A204.1 (cell line): Measurements from ENCODE around the gene SPTLC3.

Experiments
- FAIRE-seq: peaks from 2 replicates; lab custom pipeline; 2012; peaks lifted over from hg19 to GRCh38; lab: Jason Lieb, UNC

The SPTLC3 gene

DNA sequence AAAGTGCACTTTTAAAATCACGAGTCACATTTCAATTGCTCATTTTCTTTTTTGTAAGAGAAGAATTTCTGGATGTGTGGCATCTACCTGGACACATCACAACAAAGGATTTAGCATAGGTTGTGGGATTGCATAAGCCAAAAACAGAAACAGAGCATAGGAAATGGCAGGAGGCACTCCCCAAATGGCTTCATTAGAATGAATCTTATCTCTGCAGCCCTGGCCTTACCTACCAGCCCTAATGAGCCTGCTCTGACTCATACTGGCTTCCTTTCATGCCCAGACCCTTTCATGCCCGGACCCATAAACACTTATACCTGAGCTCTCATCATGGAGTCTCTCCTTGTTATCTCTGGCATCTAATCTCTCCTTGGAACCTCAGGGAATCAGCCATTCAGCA is 23.9 kb upstream of the SPTLC3 start:
- no peak for FAIRE-seq

DNA sequence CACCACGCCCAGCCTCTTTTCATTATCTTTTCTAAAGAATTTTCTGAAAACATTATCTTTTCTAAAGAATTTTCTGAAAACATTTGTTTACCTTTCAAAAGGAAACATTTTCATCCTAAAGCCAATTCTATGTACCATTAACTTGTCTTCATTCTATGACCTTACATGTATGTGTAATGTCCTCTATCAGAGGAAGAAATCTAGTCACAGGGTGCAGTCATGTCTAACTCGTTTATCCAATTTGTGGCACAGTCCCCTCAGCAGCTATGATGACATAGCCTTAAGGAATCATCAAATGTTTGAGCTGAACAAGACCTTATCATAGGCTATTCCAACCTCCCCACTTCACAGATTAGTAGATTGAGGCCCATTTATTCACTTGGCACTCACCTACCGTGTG is 21.5 kb upstream of the SPTLC3 start:
- FAIRE-seq = no peak

DNA sequence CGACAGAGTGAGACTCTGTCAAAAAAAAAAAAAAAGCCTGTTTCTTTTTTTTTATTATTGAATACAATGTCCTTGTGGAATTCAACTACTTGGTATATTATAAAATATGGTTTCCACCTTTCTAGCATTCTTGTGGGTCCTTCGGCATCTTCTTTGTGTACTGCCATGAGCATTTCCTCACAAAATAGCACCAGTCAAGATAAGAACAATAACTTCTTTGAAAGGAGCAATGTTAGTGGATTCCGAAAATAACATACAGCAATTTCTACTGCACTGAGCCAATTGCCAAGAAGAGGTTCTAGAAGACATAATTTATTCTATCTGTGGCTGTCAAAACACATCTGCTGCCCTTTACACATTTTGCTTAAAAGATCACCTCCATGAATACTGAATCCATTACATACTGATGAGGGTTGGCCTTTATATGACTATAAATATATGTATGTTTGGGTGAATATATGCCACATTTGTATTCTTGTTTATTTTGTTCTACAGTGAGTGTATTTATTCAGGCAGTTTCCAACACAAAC is 19.1 kb upstream of the SPTLC3 start:
- no peak for FAIRE-seq

DNA sequence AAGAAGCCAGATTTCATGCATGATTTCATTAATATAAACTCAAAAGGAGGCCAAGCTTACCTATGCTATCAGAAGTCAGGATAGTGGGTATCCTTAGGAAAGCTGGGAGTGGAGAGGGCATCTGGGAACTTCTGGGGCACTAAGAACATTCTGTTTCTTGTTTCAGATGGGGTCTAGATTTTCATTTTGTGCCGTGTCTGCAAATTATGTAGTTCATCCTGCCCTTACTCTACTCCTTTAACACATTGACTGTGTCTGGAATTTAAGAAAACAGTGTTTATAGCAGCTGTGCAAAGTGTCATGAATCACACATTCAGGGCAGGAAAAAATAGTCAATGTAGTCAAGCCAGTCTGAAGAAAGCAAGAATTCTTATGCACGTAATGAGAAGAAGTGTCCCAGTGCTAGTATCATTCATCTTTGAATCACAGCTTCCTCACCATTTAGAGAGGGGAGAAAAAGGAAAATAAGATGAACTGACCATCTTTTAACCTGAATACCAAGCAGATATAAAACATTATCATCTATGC is 11.6 kb upstream of the SPTLC3 start:
- FAIRE-seq = no peak

DNA sequence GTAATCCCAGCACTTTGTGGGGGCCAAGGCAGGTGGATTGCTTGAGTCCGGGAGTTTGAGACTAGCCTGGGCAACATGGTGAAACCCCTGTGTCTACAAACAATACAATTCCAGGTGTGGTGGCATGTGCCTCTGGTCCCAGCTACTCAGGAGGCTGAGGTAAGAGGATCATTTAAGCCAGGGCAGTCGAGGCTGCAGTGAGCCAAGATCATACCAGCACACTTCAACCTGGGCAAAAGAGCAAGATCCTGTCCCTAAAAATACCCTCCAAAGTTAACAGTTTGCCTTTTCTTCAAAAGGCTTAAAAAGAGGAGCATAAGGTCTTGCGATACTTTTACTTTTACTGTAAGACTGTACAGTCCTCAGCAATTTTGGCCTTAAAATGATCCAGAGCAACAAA is 10.7 kb upstream of the SPTLC3 start:
- FAIRE-seq = no peak

DNA sequence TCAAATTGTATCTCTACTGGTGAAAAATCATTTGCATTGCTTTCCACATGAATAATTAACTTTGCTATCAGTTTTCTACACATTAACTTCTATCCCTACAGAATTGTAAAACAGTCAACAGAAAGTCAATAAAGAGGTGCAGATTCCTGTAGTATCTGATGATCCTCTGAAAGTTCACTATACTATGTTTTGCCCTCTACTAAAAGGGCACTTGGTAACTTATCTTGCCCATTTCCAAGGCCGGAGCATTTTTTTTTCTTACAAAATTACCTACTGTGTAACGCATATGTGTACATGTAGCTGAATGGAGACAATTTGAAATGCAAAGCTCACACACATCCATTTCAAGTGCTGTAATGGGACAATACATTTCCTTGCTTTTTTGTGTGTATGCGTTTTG is 9.6 kb upstream of the SPTLC3 start:
- no peak for FAIRE-seq

DNA sequence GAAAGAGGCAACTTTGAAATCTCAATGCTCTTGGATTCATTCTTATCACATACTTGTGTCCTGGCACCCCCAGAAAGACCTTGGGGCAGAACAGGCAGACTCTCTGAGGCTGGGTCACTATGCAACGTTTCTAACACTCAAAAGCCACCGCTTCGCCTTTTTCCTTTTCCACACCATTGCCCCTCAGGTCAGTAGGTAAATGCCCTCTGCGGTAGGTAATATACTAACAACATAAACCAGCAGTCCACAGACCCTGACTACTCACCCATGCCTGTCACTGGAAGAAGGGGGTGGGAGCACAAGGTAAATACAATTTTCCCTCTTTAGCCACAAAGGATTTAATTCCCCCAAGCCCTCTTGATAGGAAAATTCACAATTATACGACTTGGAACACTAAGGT is 6.5 kb upstream of the SPTLC3 start:
- no peak for FAIRE-seq

DNA sequence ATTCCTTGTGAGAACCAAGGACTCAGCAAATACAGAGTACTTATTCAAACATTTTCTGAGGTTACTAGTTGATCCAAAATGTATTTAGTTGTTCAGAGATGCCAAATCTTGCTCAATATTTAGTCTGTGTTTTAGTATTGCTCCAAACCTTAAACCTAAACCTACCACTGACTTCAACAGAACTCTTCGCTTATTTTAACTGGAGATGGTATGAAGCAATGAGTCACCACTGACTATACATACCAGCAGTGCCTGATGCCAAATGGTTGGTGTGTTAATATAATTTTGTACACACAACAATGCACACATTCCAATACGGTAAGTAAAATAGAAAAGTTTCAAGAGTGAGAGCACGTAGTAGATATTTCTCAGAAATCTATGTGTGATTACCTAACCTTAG is 1.9 kb upstream of the SPTLC3 start:
- no peak for FAIRE-seq

DNA sequence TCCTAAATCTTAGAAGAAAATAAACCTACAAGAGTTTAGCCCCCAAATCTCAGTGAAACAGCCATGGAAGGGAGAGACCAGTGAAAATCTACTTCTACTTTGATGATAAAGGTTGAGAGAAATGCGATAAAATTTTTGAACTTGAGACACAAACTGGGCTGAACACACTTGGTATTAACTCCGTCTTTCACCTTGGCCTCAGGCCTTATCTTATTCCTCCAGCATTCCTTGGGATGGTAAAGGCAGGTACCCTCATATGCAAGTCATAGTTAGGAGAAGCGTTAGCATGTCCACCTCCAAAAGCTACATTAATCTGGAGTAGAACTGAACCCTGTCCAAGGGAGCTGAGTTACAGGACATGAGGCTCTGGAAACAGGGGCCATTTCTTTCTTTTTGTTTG is 1.2 kb upstream of the SPTLC3 start:
- FAIRE-seq = no peak

DNA sequence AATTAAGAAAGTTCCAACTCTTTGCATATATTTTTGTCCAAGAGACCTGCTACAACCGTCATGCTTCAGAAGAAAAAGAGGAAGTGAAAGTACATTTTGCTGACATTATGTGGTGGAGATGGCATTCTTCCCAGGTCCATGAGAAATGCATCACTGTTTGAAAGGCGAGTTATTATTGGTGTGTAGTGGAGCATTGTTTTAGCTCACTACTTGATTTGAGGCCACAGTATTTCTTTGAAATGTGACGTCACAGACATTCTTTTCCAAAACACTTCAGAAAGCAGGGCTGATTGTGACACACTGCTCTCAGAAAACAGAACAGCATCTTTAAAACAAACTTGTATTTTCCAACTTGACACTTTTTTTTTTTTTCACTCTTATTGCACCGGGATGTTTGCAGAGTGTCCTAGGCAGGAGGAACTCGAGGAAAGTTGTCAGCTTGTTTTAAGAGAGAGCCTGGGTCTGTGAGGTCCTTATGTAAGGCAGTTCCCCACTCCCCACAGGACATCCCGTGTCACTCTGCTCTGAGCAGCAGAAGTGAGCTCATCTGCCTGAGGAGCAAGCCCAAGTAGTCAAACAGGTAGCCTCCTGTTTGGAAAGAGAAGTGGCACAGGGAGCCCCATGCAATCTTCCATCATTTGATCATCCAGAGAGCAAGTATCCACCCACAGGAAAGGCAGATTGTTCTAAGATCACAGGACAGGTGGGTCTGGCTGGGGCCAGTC is 1.1 kb downstream of the SPTLC3 start:
- FAIRE-seq = no peak

DNA sequence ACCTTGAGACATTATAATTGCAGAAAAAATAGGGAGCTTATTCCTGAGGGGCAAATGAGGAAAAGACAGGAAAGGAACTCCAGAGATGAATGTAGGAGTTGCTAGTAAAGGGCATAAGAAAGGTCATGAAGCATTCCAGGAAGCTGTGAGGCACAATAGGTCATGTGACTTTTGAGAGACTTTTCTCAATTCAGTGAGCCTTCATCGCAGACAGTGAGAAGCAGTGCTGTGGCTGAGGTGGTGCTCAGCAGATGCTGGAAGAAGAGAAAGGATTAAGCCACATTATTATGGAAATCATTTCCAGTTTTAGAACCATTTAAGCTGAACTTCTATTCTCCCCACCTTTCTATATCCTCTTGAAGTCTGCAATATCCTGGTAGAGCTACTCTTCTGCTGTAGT is 4.1 kb downstream of the SPTLC3 start:
- FAIRE-seq = no peak

DNA sequence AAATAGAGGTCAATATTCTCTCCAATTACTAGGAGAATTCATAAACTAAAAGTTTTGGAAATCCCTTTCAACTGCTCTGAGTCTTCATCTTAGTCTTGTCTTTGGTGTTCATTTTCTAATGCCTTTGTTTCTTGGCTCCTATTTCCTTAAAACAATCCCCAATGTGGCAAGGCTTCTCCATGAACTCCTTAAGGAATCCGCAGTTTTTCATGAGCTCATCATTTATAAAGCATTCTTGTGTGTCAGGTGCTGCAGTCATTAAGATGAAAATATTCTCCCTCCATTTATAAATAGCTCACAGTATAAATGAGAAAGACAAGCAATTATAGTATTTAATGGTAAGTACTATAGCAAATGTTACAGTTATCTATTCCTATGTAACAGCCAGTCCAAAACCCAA is 4.6 kb downstream of the SPTLC3 start:
- FAIRE-seq = no peak

DNA sequence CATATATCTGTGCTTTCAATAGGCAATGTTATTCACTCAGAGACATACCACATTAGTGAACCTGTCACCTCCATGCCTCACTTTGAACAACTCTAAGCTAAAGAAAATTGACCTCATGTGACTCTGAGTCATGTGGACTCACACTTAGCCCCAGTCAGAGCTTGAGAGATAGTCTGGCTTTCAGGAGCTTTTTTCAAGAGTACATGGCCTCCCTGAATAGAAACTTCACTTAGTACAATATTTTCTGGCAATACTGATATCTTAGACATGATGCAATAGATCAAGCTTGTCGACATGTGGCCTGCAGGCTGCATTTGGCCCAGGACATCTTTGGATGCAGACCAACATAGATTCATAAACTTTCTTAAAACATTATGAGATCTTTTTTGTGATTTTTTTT is 8.5 kb downstream of the SPTLC3 start:
- no peak for FAIRE-seq

DNA sequence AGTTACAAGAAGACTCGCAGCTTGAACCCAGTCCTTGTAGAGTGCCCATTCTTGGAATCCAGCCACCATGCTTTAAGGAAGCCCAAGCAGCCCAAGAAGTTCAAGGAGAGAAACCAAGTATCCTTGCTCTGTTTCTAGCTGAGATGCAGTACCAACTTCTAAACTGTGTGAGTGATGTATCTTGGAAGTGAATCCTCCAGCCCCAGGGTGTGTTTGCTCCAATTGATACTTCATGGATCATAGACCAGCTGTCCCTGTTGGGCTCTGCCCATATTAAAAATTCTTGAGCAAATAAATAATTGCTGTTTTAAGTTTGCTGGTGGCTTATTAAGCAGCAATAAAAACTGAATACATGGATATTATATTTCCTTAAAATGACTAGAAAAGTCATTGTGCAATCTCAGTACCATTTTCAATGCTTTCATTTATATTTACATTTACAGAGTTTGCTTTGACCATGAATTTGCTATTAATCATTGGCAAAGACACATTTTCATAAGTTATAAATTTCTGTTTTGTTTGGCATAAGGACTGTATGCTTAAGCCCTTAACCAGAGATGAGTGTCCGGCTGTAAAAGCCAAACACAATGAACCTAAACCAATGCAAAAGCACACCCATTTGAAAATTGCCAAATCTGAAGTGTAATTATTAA is 9.2 kb downstream of the SPTLC3 start:
- no peak for FAIRE-seq

DNA sequence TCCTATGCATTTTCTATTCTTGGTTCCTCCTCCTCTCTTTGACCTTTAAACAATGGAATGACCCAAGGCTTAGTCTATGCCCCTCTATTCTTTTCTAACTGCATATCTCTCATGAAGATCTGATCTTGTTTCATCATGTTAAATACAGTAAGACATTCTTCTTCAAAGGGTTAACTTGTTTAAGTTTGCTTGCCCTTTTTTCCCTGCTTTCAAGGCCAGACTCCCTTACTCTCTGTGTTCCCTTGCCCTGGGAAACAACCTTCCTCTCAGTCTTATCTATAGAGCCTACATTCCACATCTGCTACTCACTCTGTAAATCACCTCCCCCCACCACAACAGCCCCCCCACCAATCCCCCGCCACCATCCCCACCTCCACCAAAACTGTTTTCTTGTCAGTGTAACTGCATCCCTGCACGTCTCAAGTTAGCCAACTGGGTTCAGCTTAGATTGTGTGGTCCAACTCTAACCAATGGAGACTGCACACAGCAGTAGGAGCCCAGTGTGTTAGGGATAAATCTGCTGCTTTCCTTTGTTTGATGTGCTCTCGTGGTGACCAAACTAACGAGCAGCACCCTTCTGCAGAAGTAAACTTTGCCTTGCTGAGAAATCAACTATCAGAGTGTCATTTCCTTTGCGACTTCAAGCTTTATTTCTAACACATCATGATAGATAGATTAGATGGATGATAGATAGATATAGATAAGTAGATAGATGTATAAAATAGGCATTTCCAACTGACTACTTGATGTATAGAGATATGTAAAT is 12.6 kb downstream of the SPTLC3 start:
- FAIRE-seq = no peak

DNA sequence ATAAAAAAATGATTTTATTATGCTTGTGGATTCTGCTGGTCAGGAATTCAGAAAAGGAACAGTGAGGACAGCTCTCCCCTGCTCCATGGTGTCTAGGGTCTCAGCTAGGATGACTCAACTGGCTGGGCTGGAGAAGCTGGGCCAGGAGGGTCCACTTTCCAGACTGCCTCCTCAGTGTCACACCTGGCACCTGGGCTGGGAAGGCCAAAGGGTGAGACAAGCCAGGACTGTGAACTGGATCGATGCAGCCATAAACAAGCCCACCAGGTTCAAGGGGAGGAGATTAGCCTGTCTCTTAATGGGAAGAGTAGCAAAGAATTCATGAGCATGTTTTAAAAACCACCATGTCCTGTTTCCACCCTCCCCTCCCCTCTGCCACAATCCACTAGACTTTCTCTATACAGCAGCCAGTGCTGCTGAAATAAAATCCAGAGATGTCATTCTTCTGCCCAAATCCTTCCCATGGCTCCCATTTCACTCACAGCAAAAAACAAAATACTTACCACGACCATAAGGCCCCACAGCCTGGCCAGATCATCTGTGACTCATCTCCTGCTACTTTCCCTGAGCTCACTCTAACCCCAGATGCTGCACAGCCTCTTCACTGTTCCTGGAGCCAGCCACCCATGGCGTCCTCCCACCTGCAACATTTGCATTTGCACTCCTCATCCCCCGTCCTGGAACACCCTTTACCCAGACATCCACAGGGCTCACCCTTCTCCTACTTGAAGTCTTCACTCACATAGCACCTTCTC is 13.8 kb downstream of the SPTLC3 start:
- FAIRE-seq = no peak

DNA sequence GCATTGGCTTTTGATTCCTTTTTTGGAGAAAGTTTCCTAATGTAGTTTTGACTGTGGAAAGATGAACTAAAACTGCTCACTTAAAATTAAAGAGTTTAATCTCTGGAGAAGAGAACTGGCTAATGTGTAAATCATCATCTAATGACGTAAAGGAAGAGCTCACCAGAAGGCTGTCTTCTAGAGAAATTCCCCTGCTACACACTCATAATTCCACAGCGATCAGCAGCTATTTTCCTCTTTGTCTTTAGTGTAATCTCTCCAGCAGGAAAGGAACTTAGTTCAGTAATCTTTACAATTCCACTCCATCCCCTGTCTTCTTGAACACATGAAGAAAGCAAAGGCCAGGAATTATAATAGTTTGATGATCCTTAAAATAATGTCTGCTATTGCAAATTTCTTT is 15.8 kb downstream of the SPTLC3 start:
- no peak for FAIRE-seq

DNA sequence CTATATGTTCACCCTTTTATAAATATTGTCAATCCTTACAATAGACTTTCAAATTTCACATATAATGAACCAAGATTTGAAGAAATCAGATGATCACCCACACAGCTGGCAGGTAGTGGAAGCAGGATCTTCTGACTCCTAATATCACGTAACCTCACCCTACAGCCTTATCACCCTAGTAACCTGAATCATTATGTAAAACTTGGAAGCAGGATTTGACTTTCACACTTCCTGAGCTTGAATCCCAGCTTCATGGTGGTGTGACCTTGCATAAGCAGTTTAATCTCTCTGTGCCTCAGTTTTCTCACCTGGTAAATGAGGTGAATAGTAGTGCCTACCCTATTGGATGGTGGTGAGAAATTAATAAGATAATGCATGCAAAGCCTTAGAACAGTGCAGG is 16.4 kb downstream of the SPTLC3 start:
- FAIRE-seq = no peak

DNA sequence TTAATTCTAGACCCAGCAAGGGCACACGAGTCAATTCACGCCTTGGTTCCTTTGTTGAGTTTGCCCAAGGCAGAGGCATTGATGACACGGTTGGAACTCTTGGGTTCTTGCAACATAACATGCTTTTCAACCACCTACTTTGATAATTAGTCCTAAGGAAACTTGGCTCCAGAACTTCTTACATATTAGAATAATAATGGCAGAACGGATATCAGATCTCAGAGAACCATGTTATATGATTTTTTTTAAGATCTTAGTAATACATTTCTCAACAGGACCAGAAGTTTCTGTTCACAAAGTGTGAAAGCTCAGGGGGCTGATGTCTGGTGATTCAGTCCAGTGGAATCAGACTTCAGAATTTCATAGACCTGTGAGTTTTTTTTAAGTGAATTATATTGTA is 19.2 kb downstream of the SPTLC3 start:
- FAIRE-seq = no peak

DNA sequence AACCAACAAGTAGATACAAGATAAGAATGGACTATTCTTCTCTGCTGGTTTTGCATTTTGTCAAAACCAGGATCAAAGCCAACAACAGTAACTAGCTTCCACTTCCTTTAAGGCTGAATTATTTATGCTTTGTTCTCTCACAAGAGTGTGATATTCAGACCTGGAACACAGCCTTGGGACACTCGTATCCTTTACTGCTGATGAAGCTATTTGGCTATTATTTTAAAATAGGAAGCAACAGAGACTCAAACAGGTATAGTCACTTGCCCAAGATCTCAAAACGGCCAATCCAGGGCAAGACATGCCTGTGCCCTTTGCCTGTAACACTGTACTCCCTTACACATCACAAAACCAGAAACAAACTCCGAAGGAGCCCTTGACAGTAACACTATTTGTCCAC is 19.9 kb downstream of the SPTLC3 start:
- no peak for FAIRE-seq

DNA sequence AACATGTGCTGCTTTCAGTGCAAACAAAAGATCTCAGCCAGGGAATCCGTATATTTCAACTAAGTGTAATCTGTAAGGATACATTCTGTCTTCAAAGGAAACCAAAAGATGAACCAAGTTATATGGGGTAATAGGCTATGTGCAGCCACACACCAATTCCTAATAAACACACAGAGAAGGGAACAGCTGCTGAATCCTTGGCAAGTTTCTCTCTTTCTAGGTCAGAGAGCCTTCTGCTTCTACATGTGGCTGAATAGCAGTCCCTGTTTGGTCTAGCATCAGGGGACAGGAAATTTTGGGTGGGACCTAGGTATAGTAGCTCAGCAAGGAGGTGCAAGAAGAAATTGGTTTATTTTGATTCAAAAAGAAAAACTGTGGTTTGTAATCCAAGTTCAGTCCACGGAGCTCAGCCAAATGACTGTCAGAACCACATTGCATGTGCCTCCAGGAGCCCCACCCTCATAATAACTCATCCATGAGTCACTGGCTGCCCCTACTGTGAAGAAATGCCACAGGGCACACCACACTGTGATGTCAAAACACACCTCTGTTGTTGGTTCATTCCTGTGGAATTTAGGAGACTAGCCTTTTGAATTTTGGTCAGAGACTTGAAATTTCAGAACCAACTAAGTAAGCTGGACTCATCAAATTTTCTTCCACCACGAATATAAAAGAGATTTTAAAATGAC is 21.1 kb downstream of the SPTLC3 start:
- no peak for FAIRE-seq

DNA sequence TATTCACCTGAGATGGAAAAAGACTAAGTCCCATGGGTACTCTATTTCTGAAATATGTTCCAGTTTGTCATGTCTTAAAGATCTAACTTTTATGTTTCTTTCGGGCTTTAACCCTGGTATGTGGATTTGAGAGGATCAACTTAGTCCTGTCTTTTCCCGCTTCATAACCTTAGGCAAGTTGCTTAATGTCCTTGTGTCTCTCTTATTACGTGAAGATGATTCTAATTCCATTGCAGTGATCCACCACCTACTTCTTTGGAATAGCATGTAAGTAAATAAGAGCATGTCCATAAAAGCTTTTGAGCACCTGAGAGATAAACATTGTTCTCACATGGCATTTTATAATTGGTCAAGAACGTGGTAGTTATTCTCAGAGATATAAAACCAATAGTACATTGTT is 23.0 kb downstream of the SPTLC3 start:
- no peak for FAIRE-seq
